Loucy (cell line): ENCODE results near the gene RPA1.
"Not testable (repeated sequence)": the region's sequence is repeated elsewhere in the genome, so short reads cannot be mapped to it uniquely, and the experiment has no call there.

Experiments
- H2AFZ ChIP-seq: fragments of 200-600 bp; sonication (generic); 2 replicates; pipeline ENCODE4 v1.6.0; 2016; ENCODE audit warnings: antibody characterized with exemption, mild to moderate bottlenecking, low read length, moderate library complexity
- H3F3A ChIP-seq: fragments of 200-600 bp; 2 replicates; pipeline ENCODE4 v1.6.0; 2016; ENCODE audit warnings: antibody characterized with exemption, low read depth, mild to moderate bottlenecking
- H3K27me3 ChIP-seq: fragments of 200-600 bp; sonication (generic); 2 replicates; pipeline ENCODE4 v1.6.1; 2014; ENCODE audit warnings: low read length, mild to moderate bottlenecking; ENCODE audit not compliant: insufficient read depth, poor library complexity, severe bottlenecking
- H3K36me3 ChIP-seq: fragments of 200-600 bp; sonication (generic); 2 replicates; pipeline ENCODE4 v1.6.1; 2016; ENCODE audit warnings: low read length; ENCODE audit not compliant: insufficient read depth
- H3K4me1 ChIP-seq: fragments of 200-600 bp; sonication (generic); 2 replicates; pipeline ENCODE4 v1.5.1; 2014; ENCODE audit warnings: low read length, mild to moderate bottlenecking; ENCODE audit not compliant: insufficient read depth, poor library complexity, severe bottlenecking
- H3K4me2 ChIP-seq: fragments of 200-600 bp; sonication (generic); 2 replicates; pipeline ENCODE4 v1.6.0; 2014; ENCODE audit warnings: antibody characterized with exemption, low read length, low read depth, mild to moderate bottlenecking; ENCODE audit not compliant: poor library complexity, severe bottlenecking
- H3K4me3 ChIP-seq: fragments of 200-600 bp; sonication (generic); 2 replicates; pipeline ENCODE4 v1.5.1; 2014; ENCODE audit warnings: low read length, mild to moderate bottlenecking, mixed read lengths; ENCODE audit not compliant: poor library complexity, severe bottlenecking
- H3K79me2 ChIP-seq: fragments of 200-600 bp; sonication (generic); 2 replicates; pipeline ENCODE4 v1.6.1; 2014; ENCODE audit warnings: low read length; ENCODE audit not compliant: insufficient read depth
- H3K9ac ChIP-seq: fragments of 200-600 bp; sonication (generic); 2 replicates; pipeline ENCODE4 v1.6.0; 2014; ENCODE audit warnings: mild to moderate bottlenecking, low read depth, low read length, moderate library complexity; ENCODE audit not compliant: poor library complexity, severe bottlenecking
- H3K9me2 ChIP-seq: fragments of 200-600 bp; sonication (generic); replicated peaks from 2 replicates; pipeline ENCODE4 v1.6.1; 2016; ENCODE audit warnings: low read depth, low read length, mixed read lengths
- H3K9me3 ChIP-seq: fragments of 200-600 bp; sonication (generic); 2 replicates; pipeline ENCODE4 v1.6.1; 2014; ENCODE audit warnings: mild to moderate bottlenecking, antibody characterized with exemption, low read length, low read depth; ENCODE audit not compliant: insufficient read depth
- H4K20me1 ChIP-seq: fragments of 200-600 bp; sonication (generic); 2 replicates; pipeline ENCODE4 v1.6.0; 2014; ENCODE audit warnings: antibody characterized with exemption, low read length, mild to moderate bottlenecking; ENCODE audit not compliant: insufficient read depth, poor library complexity, severe bottlenecking
- CTCF ChIP-seq: fragments of 200-600 bp; sonication (generic); conservative IDR thresholded peaks from 2 replicates; pipeline ENCODE4 v1.5.1; 2014; ENCODE audit warnings: mild to moderate bottlenecking, antibody characterized with exemption, low read length
- EZH2phosphoT487 ChIP-seq: fragments of 200-600 bp; IDR thresholded peaks from 2 replicates; pipeline ENCODE4 v1.6.1; 2018; ENCODE audit warnings: antibody characterized with exemption, mild to moderate bottlenecking, moderate library complexity, borderline replicate concordance

RPA1 gene

GRCh38 chr17:1894753-1895339, 65.0 kb downstream of the RPA1 start:
- no peak overlapping the region for H2AFZ ChIP-seq
- TF ChIP-seq CTCF (no peak), EZH2phosphoT487 (no peak)
- no peaks in the 10 kb centered on the region for H3K27me3 ChIP-seq
- no peak overlapping the region for H3K4me3 ChIP-seq
- H3K9ac ChIP-seq: no peak overlapping the region
- H4K20me1 ChIP-seq: no peaks in the 10 kb centered on the region
- no peaks in the 10 kb centered on the region for H3K79me2 ChIP-seq
- H3F3A ChIP-seq: no peaks in the 10 kb centered on the region
- peaks cover 83% of the 10 kb centered on the region for H3K36me3 ChIP-seq
- no peaks in the 10 kb centered on the region for H3K4me1 ChIP-seq
- no peak overlapping the region for H3K4me2 ChIP-seq
- no peaks in the 10 kb centered on the region for H3K9me2 ChIP-seq
- H3K9me3 ChIP-seq: no peaks in the 10 kb centered on the region

DNA sequence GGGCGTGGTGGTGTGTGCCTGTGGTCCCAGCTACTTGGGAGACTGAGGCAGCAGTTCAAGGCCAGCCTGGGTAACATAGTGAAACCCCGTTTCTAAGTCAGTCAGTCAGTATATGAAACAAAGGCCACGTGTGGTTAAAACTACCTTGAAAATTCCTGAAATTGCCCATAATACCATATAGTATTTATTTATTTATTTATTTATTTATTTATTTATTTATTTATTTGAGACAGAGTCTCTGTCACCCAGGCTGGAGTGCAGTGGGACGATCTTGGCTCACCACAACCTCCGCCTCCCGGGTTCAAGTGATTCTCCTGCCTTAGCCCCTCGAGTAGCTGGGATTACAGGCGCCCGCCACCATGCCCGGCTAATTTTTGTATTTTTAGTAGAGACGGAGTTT, 65.7 kb downstream of the RPA1 start:
- not testable (repeated sequence) for H3K4me1 ChIP-seq, H3K27me3 ChIP-seq, H3K9me3 ChIP-seq, H4K20me1 ChIP-seq, H2AFZ ChIP-seq, H3F3A ChIP-seq, H3K4me2 ChIP-seq, H3K4me3 ChIP-seq, H3K9me2 ChIP-seq, H3K79me2 ChIP-seq, H3K9ac ChIP-seq
- H3K36me3 ChIP-seq: peaks cover 80% of the 10 kb centered on the region

GRCh38 chr17:1896243-1897104, 66.7 kb downstream of the RPA1 start:
- H3K9me2 ChIP-seq: no peaks in the 10 kb centered on the region
- no peaks in the 10 kb centered on the region for H3K79me2 ChIP-seq
- no peaks in the 10 kb centered on the region for H4K20me1 ChIP-seq
- TF ChIP-seq CTCF (no peak), EZH2phosphoT487 (no peak)
- no peaks in the 10 kb centered on the region for H3K9me3 ChIP-seq
- no peaks in the 10 kb centered on the region for H3K4me1 ChIP-seq
- H3K4me3 ChIP-seq: no peak overlapping the region
- H3K27me3 ChIP-seq: no peaks in the 10 kb centered on the region
- H3K4me2 ChIP-seq: no peak overlapping the region
- H3K9ac ChIP-seq: no peak overlapping the region
- no peak overlapping the region for H2AFZ ChIP-seq
- H3K36me3 ChIP-seq: peaks cover 71% of the 10 kb centered on the region; the same call in 1 of the 2 replicates
- H3F3A ChIP-seq: no peaks in the 10 kb centered on the region
